ENCODE measurements around the gene SETD6. TPM values are rescaled to one million over a fixed set of nuclear protein-coding genes. Genes with fewer than 3 reads are reported as not detected.

SETD6 gene
- polyA plus RNA-seq, 1 donor = 47.0 TPM

DNA sequence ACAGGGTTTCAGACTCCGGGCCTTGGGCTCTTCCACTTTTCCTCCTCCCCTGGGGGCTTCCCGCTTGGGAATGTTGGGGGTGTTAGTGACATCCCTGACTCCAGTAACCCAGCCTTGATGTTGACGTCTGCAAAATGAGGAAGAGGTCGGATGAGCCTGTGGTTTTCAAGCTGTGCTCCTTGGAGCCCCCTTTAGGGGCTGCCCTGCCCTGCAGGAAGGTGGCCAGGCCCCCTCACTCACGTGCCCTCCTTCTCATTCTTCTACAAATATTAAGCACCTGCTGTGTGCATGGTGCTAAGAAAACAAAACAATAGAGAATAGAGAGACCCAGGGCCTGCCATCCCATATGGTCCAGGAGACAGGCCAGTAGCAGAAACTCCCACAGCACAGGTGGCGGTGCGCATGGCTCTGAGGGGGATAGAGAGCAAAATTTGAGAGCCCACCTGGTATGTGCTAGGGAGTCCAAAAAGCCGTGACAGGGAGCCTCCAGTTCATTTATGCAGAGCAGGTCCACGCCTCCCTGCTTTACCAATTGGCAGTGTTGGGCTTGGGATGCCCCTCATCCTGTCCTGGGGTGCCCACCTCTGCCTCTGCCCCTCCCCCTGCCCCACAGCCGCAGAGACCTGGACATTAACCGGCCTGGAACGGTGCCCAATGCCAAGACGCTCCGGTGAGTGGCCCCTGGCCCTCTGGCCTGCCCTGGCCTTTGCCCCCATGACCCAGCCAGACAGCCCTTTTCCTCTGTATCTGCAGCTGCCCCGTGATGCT, 7.9 kb upstream of the SETD6 start:
- no peak for DNase-seq

DNA sequence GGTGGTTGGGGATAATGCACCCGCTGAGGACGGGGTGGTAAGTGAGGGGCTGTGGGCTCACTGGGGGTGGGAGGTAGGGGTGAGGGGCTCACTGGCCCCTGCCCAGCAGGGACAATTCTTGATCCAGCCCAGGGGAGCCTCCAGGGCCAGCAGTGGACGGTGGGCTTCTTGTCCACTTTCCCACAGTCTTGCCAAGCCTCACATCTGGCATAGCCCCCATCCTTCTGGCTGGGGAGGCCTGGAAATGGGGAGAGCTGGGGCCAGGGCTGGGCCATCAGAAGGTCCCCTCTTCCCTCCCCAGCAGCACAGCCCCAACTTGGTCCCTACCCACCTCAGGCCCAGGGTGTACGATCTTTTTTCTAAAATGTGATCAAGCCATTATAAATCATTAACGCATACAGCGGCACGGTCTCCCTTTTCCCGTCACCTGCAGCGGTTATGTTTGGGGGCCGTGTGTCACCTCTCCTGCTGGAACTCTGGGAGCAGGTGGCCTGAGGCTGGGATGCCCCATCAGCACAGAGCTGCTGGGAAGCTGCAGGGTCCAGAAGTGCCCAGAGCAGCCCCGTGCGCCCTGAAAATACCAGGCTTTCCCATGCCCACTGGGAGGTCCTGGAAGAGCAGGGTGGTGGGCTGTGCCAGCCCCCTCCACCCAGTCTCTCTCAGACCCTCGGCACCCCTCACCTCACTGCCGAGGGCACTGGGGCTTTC, 7.2 kb upstream of the SETD6 start:
- DNase-seq = no peak

DNA sequence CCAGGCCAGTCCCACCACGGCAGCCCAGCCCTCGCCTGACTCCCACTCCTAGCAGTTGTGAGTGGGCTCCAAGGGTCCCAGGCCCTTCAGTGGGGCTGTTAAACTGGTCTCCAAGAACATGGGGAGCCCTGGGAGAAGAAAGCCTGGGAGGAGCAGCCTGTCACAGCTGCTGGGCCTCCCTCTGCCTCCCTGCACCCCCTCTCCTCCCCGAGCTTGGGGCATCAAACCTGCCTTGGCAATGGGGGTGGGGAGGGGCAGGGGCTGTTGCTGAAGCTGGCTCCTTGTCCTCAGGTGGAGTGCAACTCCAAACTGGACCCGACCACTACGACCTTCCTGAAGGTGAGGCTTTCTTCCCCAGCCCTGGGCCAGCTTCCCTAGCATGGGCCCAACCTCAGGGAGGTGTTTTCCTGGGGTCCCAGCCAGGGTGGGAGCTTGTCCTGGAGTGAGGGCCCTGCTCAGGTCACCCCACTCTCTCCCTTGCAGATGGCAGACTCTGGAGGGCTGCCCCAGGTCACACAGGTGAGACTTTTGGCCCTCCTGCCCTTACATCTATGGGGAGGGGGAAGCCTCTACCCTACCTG, 6.6 kb upstream of the SETD6 start:
- DNase-seq = no peak

DNA sequence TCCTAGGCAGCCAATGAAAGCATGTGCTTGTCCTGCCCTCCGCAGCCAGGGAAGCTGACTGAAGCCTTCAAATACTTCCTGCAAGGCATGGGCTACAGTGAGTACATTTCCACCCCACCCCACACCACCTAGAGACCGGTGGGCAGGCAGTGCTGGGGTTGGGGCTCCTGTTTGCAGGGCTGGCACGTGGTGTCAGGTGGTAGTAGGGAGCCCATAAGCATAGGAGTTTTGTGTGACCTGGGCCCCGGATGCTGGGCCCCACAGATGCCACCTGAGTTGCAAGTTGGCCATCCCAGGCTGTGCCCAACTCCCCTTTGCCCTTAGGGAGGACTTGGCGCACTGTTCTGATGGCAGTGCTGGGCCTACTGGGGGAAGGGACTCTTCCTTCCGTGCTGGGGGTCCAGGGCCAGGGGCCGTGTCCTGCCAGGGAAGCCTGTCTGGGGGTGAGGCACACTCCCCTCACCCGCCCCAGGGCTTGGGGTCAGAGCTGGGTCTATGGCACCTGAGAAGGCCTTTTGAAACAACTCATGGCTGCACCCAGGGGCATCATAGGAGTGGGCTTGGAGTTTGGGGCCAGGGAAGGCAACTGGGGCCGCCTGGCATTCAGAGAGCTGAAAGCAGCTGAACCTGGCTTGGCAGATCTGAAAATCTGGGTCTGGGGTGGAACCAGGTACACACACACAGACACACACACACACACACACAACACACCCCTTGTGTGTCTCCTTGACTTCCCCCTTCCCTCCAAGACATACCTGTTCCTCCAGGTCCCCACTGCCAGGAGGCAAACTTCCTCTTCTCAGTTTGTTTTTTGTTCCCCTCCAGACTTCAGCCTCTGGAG, 5.8 kb upstream of the SETD6 start:
- DNase-seq = no peak

DNA sequence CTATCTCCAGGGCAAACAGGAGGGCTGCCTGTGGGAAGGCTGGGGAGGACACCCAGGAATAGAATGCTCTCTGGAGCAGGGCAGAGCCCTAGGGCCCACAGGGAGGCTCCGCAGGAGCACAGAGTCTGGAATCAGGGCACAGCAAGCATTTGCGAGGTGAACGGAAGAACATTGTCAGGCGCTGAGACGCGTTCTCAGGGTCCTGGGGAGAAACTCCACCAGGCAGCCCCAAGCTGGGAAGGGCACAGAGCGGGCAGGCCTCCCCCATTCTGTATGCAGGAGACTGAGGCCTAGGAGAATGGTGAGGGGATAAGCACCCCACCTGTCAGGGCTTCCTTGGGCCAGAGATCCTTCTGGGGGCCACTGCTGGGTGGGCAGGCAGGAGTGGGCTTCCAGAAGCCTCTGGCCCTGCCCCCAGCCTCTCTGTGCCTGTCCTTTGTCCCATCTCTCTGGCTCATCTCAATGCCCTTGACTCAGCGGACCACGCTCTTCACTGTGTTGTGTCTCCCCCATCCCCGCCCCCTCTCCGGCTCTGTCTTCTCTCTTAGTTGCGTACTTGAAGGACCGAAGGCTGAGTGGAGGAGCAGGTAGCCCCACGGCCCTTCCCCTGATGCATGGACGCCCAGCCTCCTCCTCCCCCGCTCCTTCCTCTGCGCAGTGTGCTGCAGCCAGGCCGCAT, 5.1 kb upstream of the SETD6 start:
- DNase-seq = no peak

DNA sequence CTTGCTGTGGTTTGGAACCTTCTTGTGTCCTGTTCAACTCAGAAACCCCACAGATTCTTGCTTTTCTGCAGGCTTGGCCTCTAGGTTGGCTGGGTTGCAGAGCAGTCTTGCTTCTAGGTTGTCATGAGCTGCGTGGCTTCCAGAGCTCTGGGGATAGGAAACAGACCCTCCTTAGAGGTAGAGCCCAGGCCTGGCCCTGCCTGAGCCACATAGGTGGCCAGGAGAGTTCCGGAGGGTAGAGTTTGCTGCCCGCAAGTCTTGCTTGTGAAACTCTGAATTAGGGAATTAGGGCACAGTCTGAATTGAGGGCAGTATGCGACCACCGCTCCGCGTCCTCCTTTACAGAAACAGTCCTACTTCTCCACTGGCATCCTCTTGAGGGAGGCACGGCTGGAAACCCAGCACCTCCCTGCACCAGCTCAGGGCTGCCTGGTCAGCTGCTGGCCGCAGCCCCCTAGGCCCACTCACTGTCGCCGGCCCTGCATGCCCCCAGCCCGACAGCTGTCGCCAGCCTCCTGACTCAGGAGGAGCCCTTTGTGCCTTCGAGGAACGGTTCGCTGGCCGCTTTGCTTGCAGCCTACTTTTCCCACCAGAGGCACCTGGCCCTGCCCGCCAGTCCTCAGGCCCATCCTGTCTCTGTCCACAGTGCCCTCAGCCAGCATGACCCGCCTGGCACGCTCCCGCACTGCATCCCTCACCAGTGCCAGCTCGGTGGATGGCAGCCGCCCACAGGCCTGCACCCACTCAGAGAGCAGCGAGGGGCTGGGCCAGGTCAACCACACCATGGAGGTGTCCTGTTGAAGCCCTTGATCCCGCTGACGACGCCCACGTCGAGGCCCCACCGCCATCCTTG, 4.3 kb upstream of the SETD6 start:
- DNase-seq = no peak

DNA sequence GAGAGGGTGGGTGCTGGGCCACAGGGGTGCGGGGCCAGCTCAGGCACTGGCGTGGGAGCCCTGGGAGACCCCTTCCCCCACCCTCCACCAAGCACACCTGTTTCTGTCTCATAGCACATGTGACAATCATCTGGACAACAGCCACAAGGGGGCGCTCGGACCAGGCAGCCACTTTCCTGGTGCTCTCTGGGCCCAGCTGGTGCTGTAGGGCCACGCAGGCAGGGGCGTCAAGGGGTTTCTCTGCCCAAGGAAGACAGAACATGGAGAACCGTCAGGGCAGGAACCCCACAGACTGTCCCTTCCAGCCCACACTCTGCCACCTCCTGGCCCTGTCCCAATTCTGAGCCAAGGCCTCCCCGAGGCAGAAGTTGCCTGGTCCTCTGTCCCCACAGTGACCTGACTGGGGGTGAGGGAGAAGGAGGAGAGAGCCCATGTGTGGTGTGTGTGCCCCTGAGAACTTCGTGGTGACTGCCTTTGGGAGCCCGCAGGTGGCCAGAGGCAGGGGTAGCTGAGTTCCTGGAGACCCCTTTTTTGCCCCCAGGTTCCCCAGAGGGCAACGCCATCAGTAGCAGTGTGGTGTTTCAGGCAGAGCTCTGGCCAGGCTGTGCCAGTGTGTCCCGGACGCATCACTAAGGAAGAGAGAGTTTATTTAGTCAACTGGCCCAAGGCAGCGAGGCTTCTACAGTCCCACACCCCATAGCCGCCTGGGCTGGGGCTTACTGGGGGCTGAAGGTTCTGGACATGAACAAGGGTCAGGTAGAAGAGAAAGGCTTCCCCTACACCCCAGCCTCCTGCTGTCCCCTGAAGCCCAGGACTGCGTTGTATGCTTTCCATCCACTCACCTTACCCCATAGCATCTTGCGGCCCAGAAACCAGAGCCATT, 3.1 kb upstream of the SETD6 start:
- DNase-seq = no peak

DNA sequence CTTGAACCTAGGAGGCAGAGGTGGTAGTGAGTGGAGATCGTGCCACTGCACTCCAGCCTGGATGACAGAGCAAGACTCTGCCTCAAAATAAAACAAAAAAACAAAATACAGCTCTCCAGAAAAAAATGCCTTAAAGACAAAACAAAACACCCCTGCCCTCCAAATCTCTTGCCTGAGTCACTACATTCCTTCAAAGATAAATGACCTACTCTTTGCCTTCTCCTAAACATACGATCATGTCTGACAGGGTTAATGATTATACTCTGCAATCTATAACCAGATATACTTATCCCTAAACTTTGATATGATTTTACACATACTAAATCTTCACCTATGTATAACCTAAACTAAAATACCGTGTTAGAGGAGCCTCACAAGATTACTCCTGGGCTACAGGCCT, 1.4 kb upstream of the SETD6 start:
- DNase-seq = no peak

DNA sequence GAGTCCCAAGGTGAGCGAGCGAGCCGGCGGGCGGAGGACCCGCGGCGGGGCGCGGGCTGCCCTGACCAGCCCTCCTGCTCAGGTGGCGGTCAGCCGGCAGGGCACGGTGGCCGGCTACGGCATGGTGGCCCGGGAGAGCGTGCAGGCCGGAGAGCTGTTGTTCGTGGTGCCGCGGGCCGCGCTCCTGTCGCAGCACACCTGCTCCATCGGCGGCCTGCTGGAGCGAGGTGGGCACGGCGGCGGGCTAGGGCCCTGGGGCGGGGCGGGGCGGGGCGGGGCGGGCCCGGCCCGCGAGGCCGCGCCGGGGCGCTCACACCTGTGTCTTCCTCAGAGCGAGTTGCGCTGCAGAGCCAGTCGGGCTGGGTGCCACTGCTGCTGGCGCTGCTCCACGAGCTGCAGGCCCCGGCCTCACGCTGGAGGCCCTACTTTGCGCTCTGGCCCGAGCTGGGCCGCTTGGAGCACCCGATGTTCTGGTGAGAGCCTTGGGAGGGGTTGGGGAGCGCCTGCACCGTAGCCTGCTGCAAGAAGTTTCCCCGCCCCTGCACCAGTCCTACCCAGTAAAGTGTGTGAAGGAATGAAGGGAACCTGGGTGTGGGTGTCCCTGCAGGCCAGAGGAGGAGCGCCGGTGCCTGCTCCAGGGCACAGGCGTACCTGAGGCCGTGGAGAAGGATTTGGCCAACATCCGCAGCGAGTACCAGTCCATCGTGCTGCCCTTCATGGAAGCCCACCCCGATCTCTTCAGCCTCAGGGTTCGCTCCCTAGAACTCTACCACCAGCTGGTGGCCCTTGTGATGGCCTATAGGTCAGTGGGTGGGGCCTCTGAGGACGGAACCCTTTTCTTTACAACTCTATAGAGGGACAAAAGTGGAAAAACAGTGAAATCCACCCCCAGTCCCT, 802 bp downstream of the SETD6 start:
- DNase-seq = no peak

DNA sequence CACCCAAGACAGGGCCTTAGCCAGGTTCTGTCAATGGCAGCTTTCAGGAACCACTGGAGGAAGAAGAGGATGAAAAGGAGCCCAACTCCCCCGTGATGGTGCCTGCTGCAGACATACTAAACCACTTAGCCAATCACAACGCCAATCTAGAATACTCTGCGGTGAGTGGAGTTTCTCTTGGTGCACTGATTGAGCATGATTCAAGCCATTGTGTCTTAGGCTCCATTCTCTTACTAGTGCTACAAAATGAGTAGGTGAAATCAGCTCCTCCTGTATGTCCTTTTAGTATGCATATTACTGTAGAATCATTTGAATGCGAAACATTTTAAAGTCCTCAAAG, 1.4 kb downstream of the SETD6 start:
- DNase-seq = no peak

DNA sequence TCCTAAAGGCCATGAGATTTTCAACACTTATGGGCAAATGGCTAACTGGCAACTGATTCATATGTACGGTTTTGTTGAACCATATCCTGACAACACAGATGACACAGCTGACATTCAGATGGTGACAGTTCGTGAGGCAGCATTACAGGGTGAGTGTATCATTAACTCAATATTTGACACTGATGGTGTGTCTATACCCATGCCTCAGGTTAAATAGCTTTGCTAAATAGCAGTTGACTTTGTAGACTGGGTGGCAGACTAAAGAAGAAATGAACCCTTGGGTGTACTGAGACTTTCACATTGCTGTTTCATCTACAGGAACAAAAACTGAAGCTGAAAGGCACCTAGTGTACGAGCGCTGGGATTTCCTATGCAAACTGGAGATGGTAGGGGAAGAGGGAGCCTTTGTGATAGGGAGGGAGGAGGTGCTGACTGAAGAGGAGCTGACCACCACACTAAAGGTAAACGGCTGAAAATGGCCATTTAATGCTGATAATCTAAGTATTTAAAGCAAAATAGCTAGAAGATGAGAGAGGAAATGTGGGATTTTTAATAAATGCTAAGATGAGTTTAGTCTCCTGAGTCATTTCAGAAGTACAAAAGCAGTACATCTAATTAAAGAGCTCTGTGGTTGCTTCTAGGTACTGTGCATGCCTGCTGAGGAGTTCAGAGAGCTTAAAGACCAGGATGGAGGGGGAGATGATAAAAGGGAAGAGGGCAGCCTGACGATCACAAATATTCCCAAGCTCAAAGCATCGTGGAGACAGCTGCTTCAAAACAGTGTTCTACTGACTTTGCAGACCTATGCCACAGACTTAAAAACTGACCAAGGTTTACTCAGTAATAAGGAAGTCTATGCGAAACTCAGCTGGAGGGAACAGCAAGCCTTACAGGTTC, 3.0 kb downstream of the SETD6 start:
- DNase-seq = no peak

DNA sequence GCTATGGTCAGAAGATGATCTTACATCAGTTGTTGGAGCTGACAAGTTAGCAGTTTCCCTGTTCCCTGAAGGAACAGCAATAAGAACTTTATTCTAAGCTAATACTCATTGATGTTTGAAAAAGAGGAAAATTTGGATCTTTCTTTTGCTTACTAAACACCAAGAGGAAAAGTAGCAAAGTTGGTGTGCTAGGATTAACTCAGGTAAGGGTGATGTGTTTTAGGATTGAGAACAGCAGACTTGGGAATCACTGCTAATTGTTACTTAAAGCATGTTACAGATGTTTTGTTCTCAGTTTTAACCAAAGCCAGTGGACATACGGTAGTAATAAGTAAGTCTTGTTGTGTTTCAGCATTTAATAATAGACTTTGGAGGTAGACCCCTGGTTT, 3.7 kb downstream of the SETD6 start:
- DNase-seq = no peak

DNA sequence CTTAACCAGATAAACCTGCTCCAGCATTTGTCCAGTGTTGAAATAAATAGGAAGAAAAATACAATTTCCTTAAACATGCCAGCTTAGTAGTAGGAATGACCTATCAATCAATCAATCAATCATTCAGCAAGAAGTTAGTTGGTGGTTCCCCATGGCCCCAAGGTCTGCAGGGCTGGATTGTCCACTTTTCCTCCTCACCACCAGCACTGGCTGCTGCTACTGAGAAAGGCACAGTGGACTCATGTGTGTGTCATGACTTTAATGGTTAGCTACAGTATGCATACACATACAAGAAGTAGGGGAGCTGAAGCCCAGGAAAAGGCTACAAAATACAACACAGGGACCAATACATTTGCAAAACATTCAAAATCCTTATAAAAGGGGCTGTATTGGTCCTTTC, 4.4 kb downstream of the SETD6 start:
- DNase-seq = no peak

DNA sequence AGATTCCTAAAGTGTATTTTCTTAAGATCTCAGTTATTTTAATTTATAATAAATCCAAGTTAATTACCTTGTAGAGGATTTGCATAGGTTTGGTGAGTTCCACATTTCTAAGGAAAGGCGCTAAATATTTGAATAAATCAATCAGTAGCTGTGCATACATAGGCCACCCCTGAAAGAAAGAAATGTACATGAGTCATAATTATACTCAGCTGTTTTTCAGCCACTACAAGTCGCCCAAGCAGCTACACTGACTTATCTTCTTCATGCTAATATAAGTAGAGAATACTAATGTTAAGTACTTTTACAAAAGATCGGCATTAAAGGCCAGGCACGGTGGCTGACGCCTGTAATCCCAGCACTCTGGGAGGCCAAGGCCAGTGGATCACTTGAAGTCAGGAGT, 14.9 kb downstream of the SETD6 start:
- no peak for DNase-seq

DNA sequence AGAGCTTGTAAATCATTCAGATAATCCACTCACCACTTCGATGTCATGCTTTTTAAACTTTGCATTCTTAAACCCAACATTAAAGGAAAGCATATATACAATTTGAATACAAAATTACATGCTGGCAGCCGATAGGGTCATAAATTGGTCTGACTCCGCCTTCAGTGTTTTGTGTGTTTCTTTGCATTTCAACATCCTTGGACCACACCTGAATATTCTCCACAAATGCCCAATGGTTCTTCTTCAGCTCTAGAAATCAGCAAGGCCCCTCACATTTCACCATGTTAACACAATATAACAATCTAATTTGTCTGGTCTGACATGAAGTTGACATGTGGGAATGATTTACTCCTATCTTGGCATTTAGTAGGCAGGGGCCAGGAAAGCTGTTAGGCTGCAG, 17.1 kb downstream of the SETD6 start:
- no peak for DNase-seq

DNA sequence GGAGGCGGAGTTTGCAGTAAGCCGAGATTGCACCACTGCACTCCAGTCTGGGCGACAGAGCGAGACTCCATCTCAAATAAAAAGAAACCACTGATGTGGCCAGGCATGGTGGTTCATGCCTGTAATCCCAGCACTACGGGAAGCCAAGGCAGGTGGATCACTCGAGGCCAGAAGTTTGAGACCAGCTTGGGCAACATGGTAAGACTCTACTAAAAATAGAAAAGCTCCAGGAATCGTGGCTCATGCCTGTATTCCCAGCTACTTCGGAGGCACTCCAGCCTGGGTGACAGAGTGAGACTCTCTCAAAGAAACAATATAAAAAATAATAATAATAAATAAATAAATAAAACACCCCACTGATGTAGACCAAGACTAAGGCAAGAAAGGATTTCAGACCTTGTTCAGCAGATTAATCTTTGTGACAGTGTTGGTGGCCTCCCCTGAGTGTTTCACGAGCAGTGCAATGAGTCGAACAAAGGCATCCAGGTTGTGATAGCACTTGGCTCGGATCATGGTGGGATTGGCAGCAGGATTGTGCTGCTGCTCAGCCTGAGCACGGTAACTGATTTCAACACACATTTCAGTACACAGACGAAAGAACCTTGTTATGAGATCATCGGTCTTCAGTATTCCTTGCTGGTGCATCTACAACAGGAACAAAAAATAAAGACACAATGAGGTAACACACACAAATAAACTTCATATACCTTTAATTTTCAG, 18.6 kb downstream of the SETD6 start:
- DNase-seq = no peak

DNA sequence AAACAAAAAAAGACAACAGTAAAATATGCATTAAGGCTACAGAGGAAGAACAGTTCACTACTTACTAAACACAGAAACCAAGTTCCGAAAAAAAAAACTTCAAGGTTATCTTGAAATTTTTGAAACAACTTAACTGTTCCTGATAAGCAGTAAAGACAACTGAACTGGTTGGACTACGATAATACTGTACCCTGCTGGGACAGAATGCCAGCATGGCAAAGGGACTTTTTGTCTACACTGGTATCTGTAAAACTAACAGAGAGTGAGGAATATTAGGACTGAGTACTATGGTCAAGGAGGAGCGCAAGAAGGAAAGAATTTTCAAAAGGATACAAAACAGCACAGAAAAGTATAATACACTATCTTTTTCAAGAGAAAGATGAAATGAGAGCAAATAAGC, 19.8 kb downstream of the SETD6 start:
- no peak for DNase-seq

All from left kidney (tissue), 2 donors.